Measurements from ENCODE around the gene PDE3A. TPM values are rescaled to one million over a fixed set of nuclear protein-coding genes. Genes with fewer than 3 reads are reported as not detected.

The PDE3A gene
- total RNA-seq, result 10 to 100 TPM in 2 of 4 donors, 1 to 10 TPM in 2; 9.0 to 21.8 (median 10.9) TPM

- no peak for TF ChIP-seq CTCF (IDR thresholded peaks at IDR 0.05; ENCODE audit: low read depth)
These were observed at the start of gene PDE3A for GRCh38 chr12:20368114-20368650. TSS of gene PDE3A (plus strand) at chr12:20368537. CDS start at chr12:20369285, 748 bp downstream.

DNA sequence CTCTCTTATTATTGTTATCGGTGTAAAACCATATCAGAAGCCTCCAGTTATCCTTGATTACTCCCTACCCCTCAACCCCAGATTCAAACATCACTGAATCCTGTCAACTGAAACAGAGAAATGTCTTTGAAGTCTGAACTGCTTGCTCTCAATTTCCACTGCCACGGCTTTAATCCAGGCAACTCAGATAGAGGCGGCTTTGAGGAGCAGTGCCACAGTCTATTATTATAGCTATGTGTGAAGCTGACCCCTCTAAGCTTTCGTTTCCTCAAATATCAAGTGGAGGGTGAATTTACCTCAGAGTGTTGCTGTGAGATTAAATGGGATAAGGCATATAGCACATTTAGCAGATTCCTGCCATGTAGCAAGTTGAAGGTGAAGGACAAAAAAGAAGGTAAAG is 49.0 kb upstream of the PDE3A start:
- TF ChIP-seq CTCF (IDR thresholded peaks at IDR 0.05; ENCODE audit: low read depth), result no peak

- no peak for TF ChIP-seq CTCF (IDR thresholded peaks at IDR 0.05; ENCODE audit: low read depth)
These were observed 47.8 kb upstream of the PDE3A start for GRCh38 chr12:20320552-20320951.

- no peak for TF ChIP-seq CTCF (IDR thresholded peaks at IDR 0.05; ENCODE audit: low read depth)
These were observed 29.3 kb upstream of the PDE3A start for GRCh38 chr12:20339060-20339459.

- TF ChIP-seq CTCF (IDR thresholded peaks at IDR 0.05; ENCODE audit: low read depth), result no peak
These were observed 26.2 kb upstream of the PDE3A start for GRCh38 chr12:20342111-20342510.

DNA sequence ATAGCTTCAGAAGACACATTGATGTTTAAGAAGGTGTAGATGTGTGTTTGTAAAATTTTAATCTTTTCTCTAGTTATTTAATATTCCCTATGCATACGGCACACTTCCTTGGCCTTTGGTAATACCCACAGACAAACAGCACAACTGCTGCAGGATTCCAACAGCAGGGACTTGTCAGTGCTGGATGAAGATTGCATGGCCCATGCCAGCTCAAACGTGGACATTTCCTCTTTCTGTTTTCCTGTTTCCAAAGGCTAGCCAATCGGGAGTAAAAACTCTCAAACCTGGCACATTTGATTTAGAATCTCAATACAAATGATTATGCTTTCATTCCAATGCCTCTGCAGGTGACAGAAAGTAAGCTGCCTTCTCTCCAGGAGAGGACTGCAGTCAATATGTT is 22.5 kb upstream of the PDE3A start:
- no peak for TF ChIP-seq CTCF (IDR thresholded peaks at IDR 0.05; ENCODE audit: low read depth)

GRCh38 chr12:20350026-20350425 is 18.3 kb upstream of the PDE3A start:
- TF ChIP-seq CTCF (IDR thresholded peaks at IDR 0.05; ENCODE audit: low read depth), result no peak

All from subcutaneous adipose tissue (tissue), 4 donors.